Lung (tissue), 12 donors: ENCODE data around the gene CRYBA4. TPM values are rescaled to one million over a fixed set of nuclear protein-coding genes. Genes with fewer than 3 reads are reported as not detected.

ENCODE experiments used
- ATAC-seq: fragments of 200-7000 bp; cut with Tn5 transposase; one replicate; pipeline ENCODE4 v1.9.1; 2020; ENCODE audit warnings: moderate number of reproducible peaks; ENCODE audit not compliant: insufficient read depth, low FRiP score
- DNase-seq, 3 donors: peaks; one replicate each; pipeline ENCODE4 v3.0.0-alpha.2; 2013 to 2017
- H3K27ac ChIP-seq, 2 donors: one replicate each; pipeline ENCODE4 v1.5.1; 2013; ENCODE audit warnings: mild to moderate bottlenecking in 2 of 2, moderate library complexity in 2 of 2, control low read depth in 1 of 2, inconsistent platforms in 1 of 2, low read depth in 1 of 2, low read length in 1 of 2
- H3K27me3 ChIP-seq, 3 donors: one replicate each; pipeline ENCODE4 v1.5.1; 2013; ENCODE audit warnings: low read length in 2 of 3; ENCODE audit not compliant: control insufficient read depth in 3 of 3, insufficient read depth in 3 of 3
- H3K36me3 ChIP-seq, 4 donors: one replicate each; pipeline ENCODE4 v1.5.1; 2013; ENCODE audit warnings: low read length in 4 of 4, mild to moderate bottlenecking in 1 of 4, moderate library complexity in 1 of 4; ENCODE audit not compliant: control insufficient read depth in 4 of 4, insufficient read depth in 4 of 4
- H3K4me1 ChIP-seq, 5 donors: one replicate each; pipeline ENCODE4 v1.5.1; 2013; ENCODE audit warnings: low read length in 5 of 5, mild to moderate bottlenecking in 2 of 5, moderate library complexity in 1 of 5; ENCODE audit not compliant: control insufficient read depth in 5 of 5, insufficient read depth in 5 of 5
- H3K4me3 ChIP-seq: one replicate; pipeline ENCODE4 v1.5.1; 2013; ENCODE audit warnings: mild to moderate bottlenecking, control low read depth, moderate library complexity
- H3K9ac ChIP-seq, 2 donors: one replicate each; pipeline ENCODE4 v1.5.1; 2013; ENCODE audit warnings: low read length in 2 of 2, control low read depth in 1 of 2; ENCODE audit not compliant: insufficient read depth in 1 of 2
- H3K9me3 ChIP-seq, 4 donors: one replicate each; pipeline ENCODE4 v1.5.1; 2013; ENCODE audit warnings: low read length in 3 of 4, mild to moderate bottlenecking in 1 of 4, moderate library complexity in 1 of 4; ENCODE audit not compliant: control insufficient read depth in 4 of 4, insufficient read depth in 3 of 4
- WGBS, 2 donors: extraction: QIAGEN DNeasy Blood & Tissue Kit; methylation state at CpG; one replicate each; pipeline ENCODE4 v1.1.7; 2013; 5-methylcytosine and 5-hydroxymethylcytosine counted together
- polyA plus RNA-seq, 2 donors: library from polyadenylated mRNA; stranded (reverse); fragments of 200-250 nt; gene quantifications; one replicate each; pipeline ENCODE4 v1.2.1, GENCODE V29; 2013
- total RNA-seq, 2 donors: library from RNA; depleted of rRNA in 1 of 2; stranded (reverse); fragments of >200 nt in 1 of 2; gene quantifications; one replicate each; pipeline ENCODE4 v1.2.1, GENCODE V29; 2014 to 2021
- TF ChIP-seq, protein P1 (sequence below): IDR thresholded peaks from 2 replicates; pipeline ENCODE4 v1.5.1; 2012; ENCODE audit warnings: mild to moderate bottlenecking; ENCODE audit errors: control extremely low read depth, extremely low read depth
- donor health status: control.
- donor health status: control.
- donor health status: Bipolar disorder and iron deficiency.
- donor health status: healthy.
- donor health status: DM: yes; HTN: yes; CAD: no.

The CRYBA4 gene
- total and polyA plus RNA-seq, 4 donors, result 0.06 to 0.22 TPM; not detected in 2

DNA sequence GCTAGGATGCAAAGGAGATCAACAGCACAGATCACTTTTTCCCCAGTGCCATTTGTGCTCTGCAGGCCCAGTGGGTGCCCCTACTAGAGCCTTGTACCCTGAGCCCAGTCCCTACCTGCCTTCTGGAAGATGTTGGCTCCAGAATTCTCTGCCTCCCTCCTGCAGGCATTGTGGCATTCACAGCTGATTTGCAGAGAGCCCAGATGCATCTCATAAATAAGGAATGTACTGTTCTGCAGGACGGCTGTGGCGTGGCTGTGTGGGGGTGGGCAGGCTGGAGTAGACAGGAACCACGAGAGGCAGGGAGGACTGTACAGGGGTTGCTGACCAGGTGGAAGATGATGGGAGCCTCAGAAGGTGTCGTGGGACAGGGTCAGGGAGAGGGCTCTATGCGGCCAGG is 24.4 kb downstream of the CRYBA4 start:
- TF ChIP-seq, protein P1, sequence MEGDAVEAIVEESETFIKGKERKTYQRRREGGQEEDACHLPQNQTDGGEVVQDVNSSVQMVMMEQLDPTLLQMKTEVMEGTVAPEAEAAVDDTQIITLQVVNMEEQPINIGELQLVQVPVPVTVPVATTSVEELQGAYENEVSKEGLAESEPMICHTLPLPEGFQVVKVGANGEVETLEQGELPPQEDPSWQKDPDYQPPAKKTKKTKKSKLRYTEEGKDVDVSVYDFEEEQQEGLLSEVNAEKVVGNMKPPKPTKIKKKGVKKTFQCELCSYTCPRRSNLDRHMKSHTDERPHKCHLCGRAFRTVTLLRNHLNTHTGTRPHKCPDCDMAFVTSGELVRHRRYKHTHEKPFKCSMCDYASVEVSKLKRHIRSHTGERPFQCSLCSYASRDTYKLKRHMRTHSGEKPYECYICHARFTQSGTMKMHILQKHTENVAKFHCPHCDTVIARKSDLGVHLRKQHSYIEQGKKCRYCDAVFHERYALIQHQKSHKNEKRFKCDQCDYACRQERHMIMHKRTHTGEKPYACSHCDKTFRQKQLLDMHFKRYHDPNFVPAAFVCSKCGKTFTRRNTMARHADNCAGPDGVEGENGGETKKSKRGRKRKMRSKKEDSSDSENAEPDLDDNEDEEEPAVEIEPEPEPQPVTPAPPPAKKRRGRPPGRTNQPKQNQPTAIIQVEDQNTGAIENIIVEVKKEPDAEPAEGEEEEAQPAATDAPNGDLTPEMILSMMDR, result no peak
- ATAC-seq (no peak), DNase-seq (no peak)
- no peak overlapping the region for H3K4me3 ChIP-seq
- no peak overlapping the region for H3K9ac ChIP-seq
- H3K27ac ChIP-seq, result no peak overlapping the region
- peaks cover 0 to 27% (median 19%) of the 10 kb centered on the region in 3 donors for H3K27me3 ChIP-seq
- peaks cover 0 to 1% (median 0%) of the 10 kb centered on the region in 4 donors for H3K9me3 ChIP-seq
- no peaks in the 10 kb centered on the region for H3K36me3 ChIP-seq
- peaks cover 0 to 11% (median 0%) of the 10 kb centered on the region in 5 donors for H3K4me1 ChIP-seq
- 55 to 63% methylated on average over 5 of the region's 5 CpGs for WGBS, 2 donors

GRCh38 chr22:26648011-26648497 is 26.3 kb downstream of the CRYBA4 start:
- TF ChIP-seq, protein P1, result no peak
- Histone ChIP-seq H3K36me3 (no peaks in the 10 kb centered on the region), H3K9ac (no peak overlapping the region), H3K9me3 (peaks cover 0 to 1% (median 0%) of the 10 kb centered on the region in 4 donors), H3K4me1 (peaks cover 0 to 8% (median 0%) of the 10 kb centered on the region in 5 donors), H3K4me3 (no peak overlapping the region), H3K27ac (no peak overlapping the region), H3K27me3 (peaks cover 0 to 42% (median 28%) of the 10 kb centered on the region in 3 donors)
- WGBS, 2 donors, result 33 to 41% methylated on average over 17 of the region's 17 CpGs
- DNase-seq (no peak), ATAC-seq (no peak)

DNA sequence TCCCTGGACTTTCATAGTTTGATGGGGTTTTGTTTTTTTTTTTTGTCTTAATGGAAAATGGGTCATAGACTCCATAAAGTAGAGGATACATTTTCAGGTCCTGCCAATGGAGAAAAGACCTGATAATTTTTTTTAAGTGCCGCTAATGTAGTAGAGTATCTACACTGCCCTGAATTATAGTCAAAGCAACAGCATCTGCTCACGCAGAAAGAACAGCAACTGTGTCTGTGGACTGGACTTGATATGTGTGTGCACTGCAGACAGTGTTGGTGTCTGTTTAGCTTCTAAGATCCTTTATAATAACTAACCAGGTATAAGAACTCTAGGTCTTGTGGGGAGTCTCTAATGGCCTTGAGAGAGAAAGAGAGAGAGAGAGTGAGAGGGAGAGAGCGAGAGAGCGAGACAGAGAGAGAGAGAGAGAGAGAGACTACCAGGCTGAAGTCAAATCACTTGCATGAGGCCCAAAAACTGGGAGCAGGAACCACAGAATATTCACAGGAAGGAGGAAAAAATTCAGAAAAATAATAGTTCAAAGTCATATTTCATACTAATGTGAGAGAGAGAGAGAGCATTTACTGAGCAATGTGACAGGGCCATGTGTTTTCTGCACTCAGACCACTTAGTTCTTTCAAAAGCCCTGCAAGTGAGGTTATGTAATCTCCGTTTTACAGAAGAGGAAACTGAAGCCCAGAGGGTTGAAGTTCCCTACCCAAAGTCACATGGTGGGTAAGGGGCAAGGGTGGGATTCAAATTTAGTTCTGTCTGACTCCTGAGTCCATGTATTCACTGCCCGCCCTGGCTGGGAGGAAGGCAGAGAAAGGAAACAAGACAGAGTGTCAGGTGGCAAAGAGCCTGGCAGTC is 27.0 kb downstream of the CRYBA4 start:
- ATAC-seq (no peak), DNase-seq (no peak)
- H3K9me3 ChIP-seq, result peaks cover 0 to 1% (median 0%) of the 10 kb centered on the region in 4 donors
- TF ChIP-seq, protein P1, result no peak
- WGBS, 2 donors, result 45 to 67% methylated on average over 6 of the region's 6 CpGs
- no peaks in the 10 kb centered on the region for H3K36me3 ChIP-seq
- H3K27ac ChIP-seq, result no peak overlapping the region
- H3K9ac ChIP-seq, result no peak overlapping the region
- H3K27me3 ChIP-seq, result peaks cover 0 to 49% (median 31%) of the 10 kb centered on the region in 3 donors
- H3K4me3 ChIP-seq, result no peak overlapping the region
- peaks cover 0 to 6% (median 0%) of the 10 kb centered on the region in 5 donors for H3K4me1 ChIP-seq
